GM18873 (cell line): ENCODE results near the gene CCL8.
"Not testable (repeated sequence)": the region's sequence is repeated elsewhere in the genome, so short reads cannot be mapped to it uniquely, and the experiment has no call there.

Source experiments
- ATAC-seq: cut with Tn5 transposase; IDR thresholded peaks from one replicate; pipeline ENCODE4 v1.9.1; 2021; ENCODE audit warnings: mild to moderate bottlenecking, moderate library complexity, moderate number of reproducible peaks; ENCODE audit not compliant: unreplicated experiment, low FRiP score

The CCL8 gene

DNA sequence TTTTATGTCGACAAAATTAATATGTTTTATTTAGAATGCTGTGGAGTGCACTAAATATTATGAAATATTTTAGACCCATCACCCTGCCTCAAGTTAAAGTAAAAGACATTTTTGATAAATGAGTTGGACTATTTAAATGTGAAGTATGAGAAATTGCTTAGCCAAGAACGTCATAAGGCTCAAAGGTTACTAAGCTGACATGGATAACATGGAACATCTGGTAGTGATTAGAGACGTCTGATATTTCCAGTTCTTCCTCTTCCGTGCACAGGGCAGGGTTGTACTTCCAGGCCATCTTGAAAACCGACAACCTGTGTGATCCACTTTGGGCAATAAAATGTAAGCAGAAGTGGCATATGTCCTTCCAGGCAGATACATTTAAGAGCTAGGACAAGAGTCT, 7.2 kb upstream of the CCL8 start:
- ATAC-seq, result no peak

DNA sequence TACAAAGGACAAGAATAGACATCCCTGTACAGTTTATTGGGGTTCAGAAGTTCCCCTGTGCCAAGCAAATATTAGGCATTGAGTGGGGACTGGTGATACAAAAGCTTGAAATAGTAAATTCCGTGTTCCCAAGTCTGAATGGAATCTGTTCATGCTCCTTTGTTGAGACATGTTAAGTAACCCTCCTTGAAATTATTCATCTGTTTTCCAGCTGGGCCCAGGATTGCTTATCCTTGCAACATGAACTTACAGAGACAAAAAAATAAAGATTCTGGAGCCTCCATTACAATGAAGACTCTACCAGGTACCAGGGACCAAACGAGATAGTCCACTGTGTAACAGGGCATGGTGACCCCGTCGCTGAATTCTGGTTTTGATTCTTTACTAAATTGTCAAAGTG, 6.1 kb upstream of the CCL8 start:
- no peak for ATAC-seq

DNA sequence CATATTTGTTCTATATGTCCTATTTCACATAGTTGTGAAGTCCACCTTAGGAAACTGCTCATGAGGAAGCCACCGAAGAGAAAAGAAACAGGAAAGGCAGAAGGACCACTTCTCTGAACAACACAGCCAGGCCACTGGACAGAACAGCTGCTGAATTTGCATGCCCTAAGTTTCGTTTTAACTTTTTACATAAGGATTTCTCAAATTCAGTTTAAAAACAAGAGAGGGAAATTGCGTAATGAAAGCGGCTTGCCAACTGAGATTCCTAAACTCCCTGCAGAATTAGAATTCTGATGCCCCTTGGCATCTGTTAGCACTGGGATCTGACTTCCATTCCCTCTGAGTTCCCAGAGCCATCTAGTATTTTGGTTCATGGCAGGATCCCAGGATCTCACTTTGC, 5.0 kb upstream of the CCL8 start:
- no peak for ATAC-seq

DNA sequence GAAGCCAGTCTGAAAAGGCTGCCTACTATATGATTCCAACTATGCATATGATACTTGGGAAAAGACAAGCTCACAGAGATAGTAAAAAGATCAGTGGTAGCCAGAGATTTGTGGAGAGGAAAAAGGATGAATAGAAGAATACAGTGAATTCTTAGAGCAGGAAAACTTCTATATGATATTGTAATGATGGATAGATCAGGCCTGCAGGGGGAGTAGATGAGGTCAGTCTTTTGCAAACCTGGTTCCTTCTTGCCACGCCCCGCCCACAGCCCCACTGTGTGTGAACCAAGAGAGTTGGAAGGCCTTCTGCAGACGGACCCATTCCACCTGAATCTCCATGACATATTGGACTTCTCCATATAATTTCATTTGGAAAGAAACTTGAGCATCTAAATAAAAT, 761 bp upstream of the CCL8 start:
- no peak for ATAC-seq

DNA sequence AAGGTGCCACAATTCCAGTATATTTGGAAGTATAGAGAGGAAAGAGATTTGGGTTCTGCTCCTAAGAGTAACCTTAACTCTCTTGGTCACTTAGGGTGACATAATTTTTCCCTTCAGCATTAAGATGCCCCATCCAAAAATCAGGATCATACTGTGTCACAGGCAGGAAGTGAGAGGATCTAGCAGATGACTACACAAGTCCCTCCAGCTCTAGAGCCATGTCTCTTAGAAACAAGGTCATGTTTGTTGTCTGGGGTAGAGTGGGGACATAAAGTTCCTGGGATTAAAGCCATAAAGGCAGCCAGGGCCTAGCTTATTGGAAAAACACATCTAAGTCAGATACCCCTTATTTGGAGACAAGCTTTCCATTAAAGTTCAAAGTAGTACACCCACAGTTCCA, 2.7 kb downstream of the CCL8 start:
- no peak for ATAC-seq

DNA sequence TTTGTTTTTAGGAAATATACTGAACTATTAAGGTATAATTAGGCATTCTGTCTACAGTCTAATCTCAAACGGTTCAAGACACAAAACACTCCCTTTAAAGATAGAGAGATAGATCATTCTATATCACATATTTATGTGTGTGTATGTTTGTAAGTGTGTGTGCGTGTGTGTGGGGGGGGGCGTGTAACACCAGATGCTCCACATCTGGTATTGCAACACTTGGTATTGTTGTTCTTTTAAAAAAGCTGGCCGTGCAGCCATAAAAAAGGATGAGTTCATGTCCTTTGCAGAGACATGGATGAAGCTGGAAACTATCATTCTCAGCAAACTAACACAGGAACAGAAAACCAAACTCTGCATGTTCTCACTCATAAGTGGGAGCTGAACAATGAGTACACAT, 8.3 kb downstream of the CCL8 start:
- ATAC-seq, result not testable (repeated sequence)

DNA sequence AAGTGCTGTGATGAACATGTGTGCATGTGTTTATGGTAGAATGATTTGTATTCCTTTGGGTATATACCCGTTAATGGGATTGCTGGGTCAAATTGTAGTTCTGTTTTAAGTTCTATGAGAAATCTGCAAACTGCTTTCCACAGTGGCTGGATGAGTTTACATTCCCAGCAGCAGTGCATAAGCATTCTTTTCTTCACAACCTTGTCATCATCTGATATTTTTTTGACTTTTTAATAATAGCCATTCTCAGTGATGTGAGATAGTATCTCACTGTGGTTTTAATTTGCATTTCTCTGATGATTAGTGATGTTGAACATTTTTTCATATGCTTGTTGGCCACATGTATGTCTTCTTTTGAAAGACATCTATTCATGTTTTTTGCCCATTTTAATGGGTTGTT, 18.5 kb downstream of the CCL8 start:
- ATAC-seq, result no peak

DNA sequence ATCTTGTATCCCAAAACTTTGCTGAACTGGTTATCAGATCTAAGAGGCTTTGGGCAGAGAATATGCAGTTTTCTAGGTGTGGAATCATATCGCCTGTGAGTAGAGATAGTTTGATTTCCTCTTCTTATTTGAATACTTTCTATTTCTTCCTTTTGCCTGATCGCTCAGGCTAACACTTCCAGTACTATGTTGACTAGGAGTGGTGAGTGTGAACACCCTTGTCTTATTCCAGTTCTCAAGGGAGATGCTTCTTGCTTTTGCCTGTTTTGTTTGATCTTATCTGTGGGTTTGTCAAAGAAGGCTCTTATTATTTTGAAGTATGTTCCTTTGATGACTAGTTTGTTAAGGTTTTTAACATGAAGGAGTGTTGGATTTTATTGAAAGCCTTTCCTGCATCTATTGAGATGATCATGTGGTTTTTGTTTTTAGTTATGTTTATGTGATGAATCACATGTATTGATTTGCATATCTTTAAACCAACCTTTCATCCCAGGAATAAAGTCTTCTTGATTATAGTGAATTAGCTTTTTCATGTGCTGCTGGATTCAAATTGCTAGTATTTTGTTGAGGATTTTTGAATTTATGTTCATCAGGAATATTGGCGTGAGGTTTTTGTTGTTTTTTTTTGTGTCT, 20.0 kb downstream of the CCL8 start:
- ATAC-seq, result no peak

DNA sequence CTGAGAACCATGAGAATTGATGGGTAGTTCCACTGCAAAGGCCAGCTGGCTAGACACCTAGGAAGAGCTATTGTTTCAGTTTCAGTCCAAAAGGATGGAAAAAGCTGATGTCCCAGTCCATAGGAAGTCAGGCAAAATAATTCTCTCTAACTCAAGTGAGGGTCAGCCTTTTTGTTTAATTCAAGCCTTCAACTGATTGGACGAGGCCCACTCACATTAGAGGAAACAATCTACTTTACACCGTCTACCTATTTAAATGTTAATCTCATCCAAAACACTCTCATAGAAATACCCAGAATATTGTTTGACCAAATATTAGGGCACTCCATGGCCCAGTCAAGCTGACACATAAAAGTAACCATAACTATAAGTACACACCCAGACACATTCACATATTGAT, 22.7 kb downstream of the CCL8 start:
- no peak for ATAC-seq

DNA sequence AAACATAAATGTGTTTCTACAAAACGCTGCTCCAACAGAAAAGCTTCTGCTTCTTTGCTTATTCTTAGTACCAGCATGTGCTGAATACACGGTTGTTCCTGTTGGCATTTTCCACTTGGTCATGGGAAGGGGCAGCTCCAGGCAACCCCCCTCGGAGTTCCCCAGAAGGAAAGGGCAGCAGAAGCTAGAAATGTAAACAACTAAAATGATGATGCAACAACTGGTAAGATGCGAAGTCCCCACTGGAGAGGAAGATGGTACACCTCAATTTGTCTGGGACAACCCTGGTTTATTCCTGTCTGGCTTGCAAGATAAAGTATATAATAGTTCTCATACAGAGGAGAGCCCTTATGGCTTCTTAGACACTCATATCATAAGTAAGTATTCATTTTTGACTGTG, 27.8 kb downstream of the CCL8 start:
- no peak for ATAC-seq

DNA sequence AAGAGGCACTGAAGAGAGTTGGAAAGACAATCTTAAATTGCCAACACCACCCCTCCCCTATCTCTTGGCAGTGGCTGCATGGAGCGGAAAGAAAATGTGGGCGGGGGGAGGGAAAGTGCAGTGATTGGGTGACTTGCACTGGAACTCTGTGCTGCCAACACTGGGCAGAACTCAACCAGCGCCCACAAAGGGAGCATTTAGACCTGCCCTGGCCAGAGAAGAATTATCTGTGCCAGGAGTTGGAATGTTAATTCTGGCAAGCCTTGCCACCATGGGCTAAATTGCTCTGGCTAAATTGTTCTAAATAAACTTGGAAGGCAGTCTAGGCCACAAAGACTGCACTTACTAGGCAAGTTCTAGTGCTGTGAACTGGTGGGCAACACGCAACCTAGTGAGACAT, 30.5 kb downstream of the CCL8 start:
- ATAC-seq, result no peak

DNA sequence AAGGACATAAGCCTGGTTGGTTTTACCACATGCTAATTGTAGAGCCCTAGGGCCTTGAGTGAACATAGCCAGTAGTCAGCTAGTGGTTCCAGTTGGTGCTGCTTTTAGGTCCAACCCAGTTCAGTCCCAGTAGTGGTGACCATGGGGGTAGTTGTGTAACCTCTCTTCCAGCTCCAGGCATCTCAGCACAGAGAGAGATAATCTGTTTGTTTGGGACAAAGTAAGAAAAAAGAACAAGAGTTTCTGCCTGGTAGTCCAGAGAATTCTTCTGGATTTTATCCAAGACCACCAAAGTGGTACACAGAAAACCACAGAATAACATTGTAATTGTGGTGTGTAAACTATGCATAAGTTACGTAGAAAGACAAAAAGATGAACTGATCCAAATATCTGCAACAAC, 31.9 kb downstream of the CCL8 start:
- no peak for ATAC-seq

DNA sequence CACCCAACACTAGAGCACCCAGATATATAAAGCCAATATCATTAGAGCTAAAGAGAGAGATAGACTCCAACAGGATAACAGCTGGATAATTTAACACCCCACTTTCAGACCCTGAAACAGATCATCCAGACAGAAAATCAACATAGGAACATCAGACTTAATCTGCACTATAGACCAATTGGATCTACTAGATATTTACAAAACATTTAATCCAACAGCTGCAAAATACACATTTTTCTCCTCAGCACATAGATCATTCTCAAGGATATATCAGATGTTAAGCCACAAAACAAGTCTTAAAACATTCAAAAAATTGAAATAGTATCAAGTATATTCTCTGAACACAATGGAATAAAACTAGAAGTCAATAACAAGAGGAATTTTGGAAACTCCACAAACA, 33.0 kb downstream of the CCL8 start:
- no peak for ATAC-seq

DNA sequence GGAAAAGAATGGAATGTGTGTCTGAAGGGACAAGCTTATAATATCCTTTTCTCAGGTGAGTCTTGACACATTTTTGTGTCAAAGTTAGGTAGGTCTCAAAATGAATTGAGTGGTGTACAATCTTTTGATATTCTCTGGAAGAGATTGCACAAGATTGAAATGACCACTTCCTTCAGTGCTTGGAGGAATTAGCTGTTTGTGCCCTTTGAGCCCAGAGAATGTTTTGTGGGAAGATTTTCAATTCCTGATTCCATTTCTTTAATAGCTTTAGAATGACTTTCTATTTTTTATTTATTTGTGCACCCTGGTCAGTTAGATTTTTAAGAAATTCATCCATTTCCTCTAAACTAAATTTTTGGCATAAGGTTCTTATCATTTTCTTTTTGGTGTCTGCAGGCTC, 35.4 kb downstream of the CCL8 start:
- ATAC-seq, result no peak

DNA sequence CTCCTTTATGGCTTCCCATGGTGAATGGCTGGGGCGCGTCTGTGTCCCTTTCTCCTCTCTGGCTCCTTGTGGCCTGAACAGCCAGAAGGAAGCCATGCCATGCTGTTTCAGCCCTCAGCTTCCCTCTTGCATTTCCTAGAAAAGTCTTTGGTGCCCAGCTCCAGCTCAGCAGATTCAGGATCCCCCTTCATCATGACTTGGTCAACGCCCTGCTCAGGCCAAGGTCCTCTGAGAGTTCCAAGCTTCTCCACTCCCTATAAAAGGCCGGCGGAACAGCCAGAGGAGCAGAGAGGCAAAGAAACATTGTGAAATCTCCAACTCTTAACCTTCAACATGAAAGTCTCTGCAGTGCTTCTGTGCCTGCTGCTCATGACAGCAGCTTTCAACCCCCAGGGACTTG, 37.0 kb downstream of the CCL8 start, which contains the start of gene CCL13:
TSS of gene CCL13 (plus strand) at position 287 of the 400 bp plus-strand sequence. CDS start at position 334, 47 bp downstream.
- ATAC-seq, result no peak

DNA sequence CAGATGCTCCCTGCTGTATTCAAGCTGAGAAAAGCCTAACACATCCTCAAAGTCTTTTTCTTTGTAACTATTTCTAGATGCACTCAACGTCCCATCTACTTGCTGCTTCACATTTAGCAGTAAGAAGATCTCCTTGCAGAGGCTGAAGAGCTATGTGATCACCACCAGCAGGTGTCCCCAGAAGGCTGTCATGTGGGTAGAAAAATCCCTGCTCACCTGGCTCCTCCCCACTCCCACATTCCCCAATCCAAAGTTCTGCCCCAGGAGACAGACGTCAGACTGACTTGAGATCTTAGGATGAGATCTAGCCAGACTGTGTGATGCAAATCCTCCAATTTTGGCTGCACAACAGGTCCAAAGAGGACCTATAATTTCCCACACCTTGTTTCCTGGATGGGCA, 38.2 kb downstream of the CCL8 start:
- ATAC-seq, result no peak

DNA sequence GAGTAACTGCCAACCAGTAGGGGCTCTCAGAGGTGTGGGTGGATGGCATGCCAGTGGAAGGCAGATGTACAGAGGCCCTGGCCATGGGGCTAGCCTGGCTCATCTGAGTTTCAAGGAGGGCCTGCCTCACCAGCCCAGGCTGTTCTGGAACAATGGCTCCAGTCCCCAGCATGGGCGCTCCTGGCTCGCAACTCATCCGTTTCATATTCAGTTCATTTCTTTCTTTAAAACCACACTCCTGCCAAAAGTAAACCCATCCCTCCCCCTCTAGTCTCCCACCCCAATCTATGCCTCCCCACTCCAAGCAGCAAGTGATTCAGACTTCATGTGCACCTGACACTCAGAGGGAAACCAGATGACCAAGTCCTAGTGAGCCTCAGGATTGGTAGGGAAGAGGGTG, 39.4 kb downstream of the CCL8 start:
- ATAC-seq, result no peak

DNA sequence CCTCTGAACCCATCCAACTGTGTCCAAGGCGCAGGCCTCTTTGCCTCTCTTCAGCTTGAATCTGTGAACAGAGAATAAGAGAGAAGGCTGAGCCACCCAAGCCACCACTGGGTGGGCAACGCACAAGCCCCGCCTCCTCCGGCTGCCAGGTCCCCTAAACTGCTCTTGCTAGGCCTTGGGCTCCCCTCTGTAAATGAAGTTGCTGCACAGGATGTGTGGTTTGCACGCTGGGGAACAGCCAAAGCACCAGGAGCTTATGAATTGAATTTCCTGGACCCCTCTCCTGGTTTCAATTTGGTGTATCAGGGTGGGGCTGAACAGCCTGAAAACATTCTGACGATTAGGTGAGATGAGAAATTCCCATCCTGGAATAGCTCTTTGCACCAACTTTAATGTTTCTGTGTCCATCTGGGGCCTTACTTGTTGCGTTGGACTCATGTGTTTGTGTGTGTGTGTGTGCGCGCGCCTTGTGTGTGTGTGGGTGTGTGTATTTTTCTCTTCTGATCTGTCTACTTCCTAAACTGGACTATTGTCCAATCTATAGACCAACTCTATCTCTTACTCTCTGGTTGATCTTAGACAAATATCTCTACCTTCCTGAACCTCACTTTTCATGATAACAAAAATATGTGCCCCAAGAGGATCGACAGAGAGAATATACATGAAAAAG, 41.5 kb downstream of the CCL8 start:
- ATAC-seq, result no peak

DNA sequence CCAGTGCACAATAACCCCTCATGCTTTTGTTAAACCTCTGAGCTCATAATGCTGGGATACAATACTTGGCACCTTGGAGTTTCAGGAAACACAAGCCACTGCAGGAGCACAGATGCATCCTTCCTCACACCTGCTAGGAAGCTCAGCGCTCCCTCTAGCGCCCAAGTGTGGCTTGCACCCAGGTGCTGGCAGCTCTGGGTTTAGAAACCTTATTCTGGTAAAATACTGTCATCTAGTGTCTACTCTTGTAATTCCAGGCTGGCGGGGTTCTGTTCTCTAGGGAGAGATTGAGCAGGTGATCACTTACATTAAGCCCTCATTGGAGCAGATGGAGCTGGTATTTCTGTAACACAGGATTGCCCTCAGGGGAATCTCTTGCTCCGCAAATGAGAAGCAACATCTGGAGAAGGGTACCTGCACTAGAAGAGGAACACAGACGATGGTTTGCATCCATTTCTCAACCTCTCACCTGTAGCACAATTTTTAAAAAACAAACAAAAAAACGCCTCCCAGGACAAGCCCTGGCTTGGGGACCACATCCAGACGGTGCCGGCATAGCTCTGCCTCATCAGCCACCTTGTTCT, 42.3 kb downstream of the CCL8 start:
- ATAC-seq, result no peak

DNA sequence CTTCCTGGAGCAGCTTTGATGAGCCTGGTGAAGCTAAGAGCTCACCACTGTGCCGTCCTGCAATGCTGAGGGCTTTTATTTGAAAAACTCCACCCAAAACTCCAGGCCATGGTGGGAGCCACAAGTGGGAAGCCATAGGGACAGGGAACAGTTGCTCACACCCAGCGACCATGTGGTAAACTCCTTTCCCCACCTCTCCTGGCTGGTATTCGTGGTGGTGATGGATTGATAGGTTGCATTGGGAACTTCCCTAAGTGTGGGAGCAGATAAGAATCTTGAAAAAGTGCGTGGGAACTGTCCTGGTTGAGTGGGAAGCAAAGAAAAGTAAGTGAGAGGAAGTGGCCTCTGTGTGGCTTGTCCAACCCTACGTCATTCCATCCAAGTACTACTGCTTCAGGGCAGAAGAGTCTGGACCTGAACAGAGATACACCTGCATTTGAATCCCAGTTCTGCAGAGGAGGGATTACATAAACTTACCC, 44.0 kb downstream of the CCL8 start, which contains the start of gene CCL1:
TSS of gene CCL1 (minus strand) at position 51 of the 479 bp plus-strand sequence. CDS start 72 bp downstream, outside the sequence.
- no peak for ATAC-seq

DNA sequence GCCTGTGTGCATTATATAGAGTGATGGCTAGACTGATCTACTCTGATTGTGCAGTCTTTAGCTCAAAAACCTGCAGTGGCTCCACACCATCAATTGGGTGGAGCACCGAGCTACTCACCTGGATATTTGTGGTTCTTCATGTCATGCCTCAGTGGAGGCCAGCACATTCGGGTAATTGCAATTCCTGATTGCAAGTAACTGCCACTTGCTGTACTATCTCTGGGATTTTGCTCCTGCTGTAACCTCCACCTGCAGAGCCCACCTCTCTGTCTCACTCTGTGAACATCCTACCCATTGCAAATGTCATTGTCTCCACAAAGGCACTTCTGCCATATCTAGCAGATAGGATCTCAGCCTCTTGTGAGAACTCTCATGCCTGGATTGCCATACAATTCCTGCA, 45.5 kb downstream of the CCL8 start:
- ATAC-seq, result no peak

DNA sequence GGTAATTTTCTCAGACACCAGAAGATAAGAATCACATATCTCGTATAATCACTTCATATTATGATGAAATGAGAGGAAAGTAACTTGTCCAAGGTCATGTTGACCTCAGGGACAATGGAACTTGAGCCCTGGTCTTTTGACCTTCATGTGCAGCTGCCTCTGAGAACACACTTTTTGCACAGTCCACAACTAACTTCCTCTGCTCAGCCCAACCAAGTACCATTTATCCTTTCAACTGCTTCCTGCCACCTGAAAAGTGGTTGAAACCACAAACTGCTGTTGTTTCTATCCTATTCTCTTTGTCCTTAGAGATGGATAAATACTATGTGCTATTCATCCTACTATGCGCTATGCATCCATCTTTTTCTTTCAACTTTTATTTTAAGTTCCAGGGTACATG, 46.1 kb downstream of the CCL8 start:
- no peak for ATAC-seq
